ENCODE measurements around the gene PSMC3IP. TPM values are rescaled to one million over a fixed set of nuclear protein-coding genes. Genes with fewer than 3 reads are reported as not detected.
A peak's percentile ranks its signal among the peaks of the same experiment; 100 is the strongest.

Gene PSMC3IP
- total RNA-seq, 2 donors from 2014 or later = 2.9 to 11.2 TPM

DNA sequence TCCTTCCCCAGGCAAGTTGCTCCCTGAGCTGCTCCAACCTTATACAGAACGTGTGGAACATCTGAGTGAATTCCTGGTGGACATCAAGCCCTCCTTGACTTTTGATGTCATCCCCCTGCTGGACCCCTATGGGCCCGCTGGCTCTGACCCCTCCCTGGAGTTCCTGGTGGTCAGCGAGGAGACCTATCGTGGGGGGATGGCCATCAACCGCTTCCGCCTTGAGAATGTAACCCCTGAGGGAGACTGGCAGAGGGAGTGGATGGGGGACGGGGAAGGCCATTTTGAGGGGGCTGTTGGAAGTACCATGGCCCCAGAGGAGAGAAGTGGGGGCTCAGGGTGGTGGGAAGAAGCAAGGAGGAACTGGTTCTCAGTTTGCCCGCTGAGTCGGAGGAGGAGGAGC, 13.6 kb downstream of the PSMC3IP start:
- H3K36me3 ChIP-seq = peaks cover 0 to 8% of the 10 kb centered on the region in 2 donors
- no peaks in the 10 kb centered on the region for H3K9me3 ChIP-seq
- TF ChIP-seq POLR2AphosphoS5 (IDR thresholded peaks at IDR 0.05) (no peak), CTCF (IDR thresholded peaks at IDR 0.05) (no peak), POLR2A (IDR thresholded peaks at IDR 0.05) (no peak)
- peaks cover 28% of the 10 kb centered on the region for H3K4me1 ChIP-seq (replicated peaks)
- H3K27me3 ChIP-seq (replicated peaks; ENCODE audit: insufficient read depth) = no peaks in the 10 kb centered on the region
- no peak for DNase-seq (ENCODE audit: low spot score)
- intact Hi-C loops (cut with DNase I) = no loop called here
- no peak overlapping the region for H3K27ac ChIP-seq
- no peak overlapping the region for H3K4me3 ChIP-seq
- WGBS = 84% methylated on average over 9 of the region's 9 CpGs

DNA sequence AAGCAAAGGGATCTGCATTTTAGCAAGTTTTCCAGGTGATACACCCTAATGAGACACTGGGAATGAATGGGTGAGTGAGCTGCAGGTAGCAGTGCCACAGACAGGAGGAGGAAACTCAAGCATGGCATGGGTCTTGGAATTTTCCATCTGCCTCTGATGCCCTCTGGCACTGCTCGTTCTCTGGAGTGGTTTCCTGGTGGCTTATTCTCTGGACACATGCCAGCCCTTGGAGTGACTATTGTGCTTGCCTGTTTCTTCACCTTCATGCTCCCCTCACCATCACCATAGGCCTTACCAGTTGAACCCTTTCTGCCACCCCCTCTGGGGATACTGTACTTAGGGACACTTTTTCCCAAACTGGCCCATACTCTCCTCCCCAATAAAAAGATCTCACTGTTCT, 14.0 kb downstream of the PSMC3IP start:
- Histone ChIP-seq H3K36me3 (peaks cover 0 to 8% of the 10 kb centered on the region in 2 donors), H3K27me3 (replicated peaks; ENCODE audit: insufficient read depth) (no peaks in the 10 kb centered on the region), H3K4me3 (peak overlapping the region in 1 of 2 donors; percentile 82), H3K9me3 (no peaks in the 10 kb centered on the region), H3K27ac (peak overlapping the region in 1 of 2 donors; percentile 79), H3K4me1 (replicated peaks) (peaks cover 28% of the 10 kb centered on the region)
- TF ChIP-seq POLR2A (IDR thresholded peaks at IDR 0.05) (no peak), POLR2AphosphoS5 (IDR thresholded peaks at IDR 0.05) (no peak), CTCF (IDR thresholded peaks at IDR 0.05) (no peak)
- 10% methylated on average over 1 of the region's 1 CpG for WGBS
- intact Hi-C loops (cut with DNase I) = no loop called here
- no peak for DNase-seq (ENCODE audit: low spot score)

DNA sequence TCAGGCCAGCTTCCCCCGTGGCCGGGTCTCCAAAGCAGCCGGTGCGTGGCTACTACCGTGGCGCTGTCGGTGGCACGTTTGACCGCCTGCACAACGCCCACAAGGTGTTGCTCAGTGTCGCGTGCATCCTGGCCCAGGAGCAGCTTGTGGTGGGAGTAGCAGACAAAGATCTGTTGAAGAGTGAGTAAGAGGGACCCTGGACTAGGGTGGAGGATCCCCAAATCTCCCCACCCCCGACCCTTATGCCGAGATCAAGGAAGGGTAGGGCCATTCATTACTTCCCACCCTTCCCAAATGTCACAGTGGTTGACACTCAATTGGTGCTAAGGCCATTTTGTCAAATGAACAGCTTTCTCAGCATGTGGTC, 14.4 kb downstream of the PSMC3IP start:
- intact Hi-C loops (cut with DNase I) = no loop called here
- no peak for DNase-seq (ENCODE audit: low spot score)
- Histone ChIP-seq H3K27me3 (replicated peaks; ENCODE audit: insufficient read depth) (no peaks in the 10 kb centered on the region), H3K4me1 (replicated peaks) (peaks cover 24% of the 10 kb centered on the region), H3K4me3 (peak overlapping the region; percentile 73 to 82), H3K27ac (peak overlapping the region; percentile 77 to 79), H3K36me3 (peaks cover 0 to 8% of the 10 kb centered on the region in 2 donors), H3K9me3 (no peaks in the 10 kb centered on the region)
- WGBS = 72% methylated on average over 10 of the region's 14 CpGs
- no peak for TF ChIP-seq POLR2A (IDR thresholded peaks at IDR 0.05)
- TF ChIP-seq CTCF (IDR thresholded peaks at IDR 0.05) = no peak
- no peak for TF ChIP-seq POLR2AphosphoS5 (IDR thresholded peaks at IDR 0.05)

DNA sequence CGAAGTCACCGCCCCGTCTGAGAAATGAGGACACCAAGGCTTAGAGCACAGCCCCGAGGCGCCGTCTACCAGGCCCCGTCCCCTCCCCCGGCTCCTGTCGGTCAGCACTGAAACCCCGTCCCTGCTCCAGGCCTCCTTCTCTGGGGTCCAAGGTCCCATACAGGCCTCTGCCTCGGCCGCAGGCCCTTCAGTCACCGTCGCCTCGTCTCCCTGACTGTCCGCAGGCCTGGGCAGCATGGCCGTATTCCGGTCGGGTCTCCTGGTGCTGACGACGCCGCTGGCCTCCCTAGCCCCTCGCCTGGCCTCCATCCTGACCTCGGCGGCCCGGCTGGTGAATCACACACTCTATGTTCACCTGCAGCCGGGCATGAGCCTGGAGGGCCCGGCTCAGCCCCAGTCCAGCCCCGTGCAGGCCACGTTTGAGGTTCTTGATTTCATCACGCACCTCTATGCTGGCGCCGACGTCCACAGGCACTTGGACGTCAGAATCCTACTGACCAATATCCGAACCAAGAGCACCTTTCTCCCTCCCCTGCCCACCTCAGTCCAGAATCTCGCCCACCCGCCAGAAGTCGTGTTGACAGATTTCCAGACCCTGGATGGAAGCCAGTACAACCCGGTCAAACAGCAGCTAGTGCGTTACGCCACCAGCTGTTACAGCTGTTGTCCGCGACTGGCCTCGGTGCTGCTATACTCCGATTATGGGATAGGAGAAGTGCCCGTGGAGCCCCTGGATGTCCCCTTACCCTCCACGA, 15.0 kb downstream of the PSMC3IP start:
- Histone ChIP-seq H3K36me3 (peaks cover 0 to 8% of the 10 kb centered on the region in 2 donors), H3K4me3 (peak overlapping the region; percentile 73 to 82), H3K4me1 (replicated peaks) (peaks cover 20% of the 10 kb centered on the region), H3K27ac (peak overlapping the region; percentile 77 to 79), H3K27me3 (replicated peaks; ENCODE audit: insufficient read depth) (no peaks in the 10 kb centered on the region), H3K9me3 (no peaks in the 10 kb centered on the region)
- no peak for DNase-seq (ENCODE audit: low spot score)
- intact Hi-C loops (cut with DNase I) = no loop called here
- TF ChIP-seq CTCF (IDR thresholded peaks at IDR 0.05) = no peak
- TF ChIP-seq POLR2A (IDR thresholded peaks at IDR 0.05) = no peak
- TF ChIP-seq POLR2AphosphoS5 (IDR thresholded peaks at IDR 0.05) = no peak
- WGBS = 5% methylated on average over 47 of the region's 48 CpGs

GRCh38 chr17:42561897-42562387, 15.6 kb downstream of the PSMC3IP start, which contains the start of gene COASY:
TSS of gene COASY (plus strand) at chr17:42562148. CDS start at chr17:42562623, 475 bp downstream.
- peak within 1 kb of the TSS; percentile 77 to 79 for H3K27ac ChIP-seq
- WGBS = 0% methylated on average over 16 of the region's 26 CpGs
- peak; percentile 100 for TF ChIP-seq POLR2AphosphoS5 (IDR thresholded peaks at IDR 0.05)
- peak; percentile 25 for TF ChIP-seq POLR2A (IDR thresholded peaks at IDR 0.05)
- TF ChIP-seq CTCF (IDR thresholded peaks at IDR 0.05) = peak in 1 of 4 experiments; percentile 4
- intact Hi-C loops (cut with DNase I) = no loop called here
- H3K27me3 ChIP-seq (replicated peaks; ENCODE audit: insufficient read depth) = no peaks in the 10 kb centered on the region
- H3K9me3 ChIP-seq = no peaks in the 10 kb centered on the region
- peaks cover 0 to 8% of the 10 kb centered on the region in 2 donors for H3K36me3 ChIP-seq
- H3K4me1 ChIP-seq (replicated peaks) = peaks cover 20% of the 10 kb centered on the region
- DNase-seq (ENCODE audit: low spot score) = peak; percentile 93
- peak within 1 kb of the TSS; percentile 73 to 82 for H3K4me3 ChIP-seq
